Neutrophil (primary cell): Measurements from ENCODE around the gene DDX53.

Experiments used
- H3K27ac ChIP-seq: fragments of 200-600 bp; sonication (generic); 2 replicates; pipeline ENCODE4 v1.5.1; 2016; ENCODE audit warnings: mild to moderate bottlenecking, moderate library complexity
- H3K27me3 ChIP-seq: fragments of 200-600 bp; sonication (generic); 2 replicates; pipeline ENCODE4 v1.6.0; 2016; ENCODE audit warnings: mild to moderate bottlenecking
- H3K36me3 ChIP-seq: fragments of 200-600 bp; sonication (generic); 2 replicates; pipeline ENCODE4 v1.5.1; 2017
- H3K4me1 ChIP-seq, 2 experiments: fragments of 200-600 bp in 1 of 2; sonication (generic) in 1 of 2; 1 replicate in 1 of 2; 2 replicates in 1 of 2; pipeline versions ENCODE4 v1.5.1 to v1.6.1; 2013 to 2016; ENCODE audit warnings: low read depth in 1 of 2, low read length in 1 of 2, mild to moderate bottlenecking in 1 of 2, moderate library complexity in 1 of 2; ENCODE audit not compliant: control insufficient read depth in 1 of 2, insufficient read depth in 1 of 2
- H3K4me3 ChIP-seq, 2 experiments: fragments of 200-600 bp in 1 of 2; sonication (generic) in 1 of 2; 1 replicate in 1 of 2; 2 replicates in 1 of 2; pipeline ENCODE4 v1.5.1; 2013 to 2016; ENCODE audit warnings: low read depth in 1 of 2, low read length in 1 of 2, mild to moderate bottlenecking in 1 of 2, moderate library complexity in 1 of 2
- H3K9me3 ChIP-seq: fragments of 200-600 bp; sonication (generic); 2 replicates; pipeline ENCODE4 v1.5.1; 2016
- CTCF ChIP-seq: fragments of 200-600 bp; sonication (generic); IDR thresholded peaks from 2 replicates; pipeline ENCODE4 v1.5.1; 2016; ENCODE audit warnings: antibody characterized with exemption

Gene DDX53

GRCh38 chrX:22999696-23000223, at the start of gene DDX53:
Gene DDX53 (plus strand): TSS chrX:22999960. CDS start chrX:23000058, 98 bp downstream.
- H3K27ac ChIP-seq = no peak within 1 kb of the TSS
- no peaks in the 10 kb centered on the region for H3K4me1 ChIP-seq
- no peaks in the 10 kb centered on the region for H3K9me3 ChIP-seq
- no peak for TF ChIP-seq CTCF
- H3K36me3 ChIP-seq = no peaks in the 10 kb centered on the region
- H3K27me3 ChIP-seq = no peaks in the 10 kb centered on the region
- H3K4me3 ChIP-seq = no peak within 1 kb of the TSS

GRCh38 chrX:22950269-22951266, 49.2 kb upstream of the DDX53 start:
- H3K36me3 ChIP-seq = no peaks in the 10 kb centered on the region
- no peak overlapping the region for H3K4me3 ChIP-seq
- no peaks in the 10 kb centered on the region for H3K9me3 ChIP-seq
- H3K4me1 ChIP-seq = no peaks in the 10 kb centered on the region
- no peak overlapping the region for H3K27ac ChIP-seq
- TF ChIP-seq CTCF = no peak
- no peaks in the 10 kb centered on the region for H3K27me3 ChIP-seq

- Histone ChIP-seq H3K9me3 (no peaks in the 10 kb centered on the region), H3K36me3 (no peaks in the 10 kb centered on the region), H3K4me1 (no peaks in the 10 kb centered on the region), H3K27me3 (no peaks in the 10 kb centered on the region), H3K4me3 (no peak overlapping the region), H3K27ac (no peak overlapping the region)
- TF ChIP-seq CTCF = no peak
Observed at GRCh38 chrX:22952010-22952409, 47.8 kb upstream of the DDX53 start.

- no peak overlapping the region for H3K4me3 ChIP-seq
- TF ChIP-seq CTCF = no peak
- no peak overlapping the region for H3K27ac ChIP-seq
- H3K4me1 ChIP-seq = no peaks in the 10 kb centered on the region
- no peaks in the 10 kb centered on the region for H3K27me3 ChIP-seq
- no peaks in the 10 kb centered on the region for H3K9me3 ChIP-seq
- no peaks in the 10 kb centered on the region for H3K36me3 ChIP-seq
Observed at GRCh38 chrX:22958250-22958649, 41.5 kb upstream of the DDX53 start.

DNA sequence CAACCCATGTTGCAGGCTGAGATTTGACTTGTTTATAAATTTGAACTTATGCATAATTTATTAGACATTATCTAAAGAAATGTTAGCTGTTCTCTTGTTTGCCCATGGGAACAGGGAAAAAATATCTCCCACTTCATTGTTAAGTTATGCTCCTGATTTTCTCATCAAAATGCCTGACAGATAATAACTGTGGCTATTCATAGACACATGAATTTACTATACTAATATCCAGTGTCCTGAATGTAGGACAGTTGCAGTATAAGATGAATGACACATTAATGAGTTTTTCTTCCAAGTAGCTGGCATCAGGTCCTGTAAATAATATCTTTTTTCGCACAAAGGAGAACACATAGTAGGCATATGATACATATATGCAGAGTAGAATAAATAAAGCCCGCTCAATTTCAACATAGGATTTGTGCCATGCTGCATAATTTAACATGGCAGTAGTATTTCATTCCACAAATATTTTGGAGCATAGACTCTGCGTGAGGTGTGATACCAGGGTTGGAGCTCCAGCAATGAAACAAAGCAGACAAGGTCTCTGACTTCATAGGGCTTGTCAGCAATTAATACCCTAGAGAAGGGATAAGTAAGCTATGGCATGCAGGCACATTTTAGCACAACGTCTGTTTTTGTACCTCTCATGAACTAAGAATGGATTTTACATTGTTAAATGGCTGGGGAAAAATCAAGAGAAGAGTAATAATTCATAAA, 40.4 kb upstream of the DDX53 start:
- Histone ChIP-seq H3K4me3 (no peak overlapping the region), H3K27ac (no peak overlapping the region), H3K4me1 (no peaks in the 10 kb centered on the region), H3K9me3 (no peaks in the 10 kb centered on the region), H3K36me3 (no peaks in the 10 kb centered on the region), H3K27me3 (no peaks in the 10 kb centered on the region)
- TF ChIP-seq CTCF = no peak
